Thyroid gland (tissue), 4 donors: ENCODE results near the gene MRPL50.

Experiments used
- CTCF ChIP-seq, 6 experiments: fragments of 200-600 bp in 3 of 6; fragments of 450-650 bp in 3 of 6; sonication (generic) in 3 of 6; IDR thresholded peaks; one replicate each; pipeline ENCODE4 v1.5.1; 2016 to 2019; ENCODE audit warnings: antibody characterized with exemption in 6 of 6, mild to moderate bottlenecking in 2 of 6, inconsistent platforms in 1 of 6, moderate library complexity in 1 of 6
- POLR2A ChIP-seq, 2 donors: fragments of 450-650 bp; IDR thresholded peaks; one replicate each; pipeline ENCODE4 v1.6.1; 2017; ENCODE audit warnings: antibody characterized with exemption in 2 of 2, mild to moderate bottlenecking in 2 of 2, moderate library complexity in 1 of 2

GRCh38 chr9:101418518-101419430, 20.4 kb upstream of the MRPL50 start:
- no peak for TF ChIP-seq POLR2A (IDR thresholded peaks at IDR 0.05)
- TF ChIP-seq CTCF (IDR thresholded peaks at IDR 0.05), result no peak
